Ascending aorta (tissue), 2 donors: ENCODE data around the gene CD300LD. TPM values are rescaled to one million over a fixed set of nuclear protein-coding genes. Genes with fewer than 3 reads are reported as not detected.
"Not testable (repeated sequence)": the region's sequence is repeated elsewhere in the genome, so short reads cannot be mapped to it uniquely, and the experiment has no call there.

Experiments used
- DNase-seq, 2 donors: peaks; one replicate each; pipeline ENCODE4 v3.0.0-alpha.2; 2019; ENCODE audit warnings: low spot score in 2 of 2
- H3K27ac ChIP-seq, 2 donors: fragments of 200-600 bp; sonication (generic); one replicate each; pipeline ENCODE4 v1.5.1; 2016 to 2017; ENCODE audit warnings: mild to moderate bottlenecking in 1 of 2
- H3K27me3 ChIP-seq: fragments of 200-600 bp; sonication (generic); one replicate; pipeline ENCODE4 v1.5.1; 2017
- H3K36me3 ChIP-seq, 2 donors: fragments of 200-600 bp; sonication (generic); one replicate each; pipeline ENCODE4 v1.5.1; 2016
- H3K4me1 ChIP-seq, 2 donors: fragments of 200-600 bp; sonication (generic); one replicate each; pipeline ENCODE4 v1.5.1; 2016 to 2017; ENCODE audit warnings: mild to moderate bottlenecking in 1 of 2
- H3K4me3 ChIP-seq, 2 donors: fragments of 200-600 bp; sonication (generic); one replicate each; pipeline ENCODE4 v1.5.1; 2016 to 2017; ENCODE audit warnings: mild to moderate bottlenecking in 1 of 2
- H3K9me3 ChIP-seq, 2 donors: fragments of 200-600 bp; sonication (generic); one replicate each; pipeline ENCODE4 v1.5.1; 2016
- intact Hi-C: fragments of 100-400 bp; cut with DNase I; formaldehyde crosslinking; loops from one replicate; pipeline ENCODE4 v1.15.1; 2023
- total RNA-seq: library from RNA; depleted of rRNA; stranded (reverse); fragments of >200 nt; gene quantifications from one replicate; pipeline ENCODE4 v1.1.0, GENCODE V29; 2016
- TF ChIP-seq, protein P1 (sequence below), 3 experiments: fragments of 200-600 bp in 2 of 3; fragments of 450-650 bp in 1 of 3; sonication (generic) in 2 of 3; IDR thresholded peaks; one replicate each; pipeline ENCODE4 v1.5.1; 2016 to 2019; ENCODE audit warnings: antibody characterized with exemption in 3 of 3, mild to moderate bottlenecking in 1 of 3, moderate library complexity in 1 of 3

The CD300LD gene
- not detected for total RNA-seq

DNA sequence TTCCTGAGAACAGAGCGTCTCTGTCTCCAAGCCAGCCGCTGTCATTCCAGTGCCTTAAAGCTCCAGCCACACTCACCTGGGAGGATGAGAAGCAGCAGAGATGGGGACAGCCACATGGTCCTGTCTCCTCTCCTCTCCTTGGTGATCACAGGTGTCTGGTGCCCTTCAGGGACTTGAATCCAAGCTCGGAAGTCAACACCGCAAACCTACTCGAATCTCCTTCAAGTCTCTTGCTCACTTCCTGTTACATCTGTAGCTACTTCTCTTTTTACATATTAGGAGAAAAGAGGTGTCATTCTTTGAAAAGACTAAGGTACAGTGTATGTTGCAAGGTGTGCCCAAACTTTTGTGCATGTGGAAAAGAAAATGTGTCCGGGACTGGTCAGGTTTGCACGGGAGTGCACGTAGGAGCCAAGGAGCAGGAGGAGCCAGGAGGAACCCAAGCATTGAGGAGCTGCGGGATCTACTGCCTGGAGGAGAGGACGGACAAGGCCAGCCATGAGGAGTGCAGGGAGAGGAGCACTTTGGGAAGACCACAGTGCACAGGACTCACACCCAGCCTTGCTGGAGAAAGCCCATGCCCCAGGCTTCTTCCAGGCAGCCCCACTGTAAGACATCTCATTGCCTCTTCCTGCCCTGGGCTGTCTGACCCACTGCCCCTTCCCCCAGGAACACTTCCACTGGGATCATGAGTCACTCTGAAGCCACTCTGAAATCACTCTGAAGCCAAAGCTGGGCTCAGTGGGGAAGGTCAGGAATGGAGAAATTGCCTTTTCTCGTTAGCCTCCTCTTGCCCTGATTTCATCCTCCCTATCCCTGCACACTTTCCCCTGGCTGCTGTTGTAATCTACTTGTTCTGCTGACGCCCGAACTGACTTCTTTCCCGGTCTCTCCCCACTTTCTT is at the start of gene CD300LD:
CD300LD (minus strand) TSS at position 197 of the 904 bp plus-strand sequence; CDS start at position 116, 81 bp downstream.
- H3K36me3 ChIP-seq, result no peaks in the 10 kb centered on the region
- H3K4me3 ChIP-seq, result no peak within 1 kb of the TSS
- no peaks in the 10 kb centered on the region for H3K27me3 ChIP-seq
- no peaks in the 10 kb centered on the region for H3K9me3 ChIP-seq
- intact Hi-C loops, result no loop called here
- no peak for DNase-seq
- TF ChIP-seq, protein P1, sequence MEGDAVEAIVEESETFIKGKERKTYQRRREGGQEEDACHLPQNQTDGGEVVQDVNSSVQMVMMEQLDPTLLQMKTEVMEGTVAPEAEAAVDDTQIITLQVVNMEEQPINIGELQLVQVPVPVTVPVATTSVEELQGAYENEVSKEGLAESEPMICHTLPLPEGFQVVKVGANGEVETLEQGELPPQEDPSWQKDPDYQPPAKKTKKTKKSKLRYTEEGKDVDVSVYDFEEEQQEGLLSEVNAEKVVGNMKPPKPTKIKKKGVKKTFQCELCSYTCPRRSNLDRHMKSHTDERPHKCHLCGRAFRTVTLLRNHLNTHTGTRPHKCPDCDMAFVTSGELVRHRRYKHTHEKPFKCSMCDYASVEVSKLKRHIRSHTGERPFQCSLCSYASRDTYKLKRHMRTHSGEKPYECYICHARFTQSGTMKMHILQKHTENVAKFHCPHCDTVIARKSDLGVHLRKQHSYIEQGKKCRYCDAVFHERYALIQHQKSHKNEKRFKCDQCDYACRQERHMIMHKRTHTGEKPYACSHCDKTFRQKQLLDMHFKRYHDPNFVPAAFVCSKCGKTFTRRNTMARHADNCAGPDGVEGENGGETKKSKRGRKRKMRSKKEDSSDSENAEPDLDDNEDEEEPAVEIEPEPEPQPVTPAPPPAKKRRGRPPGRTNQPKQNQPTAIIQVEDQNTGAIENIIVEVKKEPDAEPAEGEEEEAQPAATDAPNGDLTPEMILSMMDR (IDR thresholded peaks at IDR 0.05), result no peak
- no peak within 1 kb of the TSS for H3K27ac ChIP-seq
- no peaks in the 10 kb centered on the region for H3K4me1 ChIP-seq

DNA sequence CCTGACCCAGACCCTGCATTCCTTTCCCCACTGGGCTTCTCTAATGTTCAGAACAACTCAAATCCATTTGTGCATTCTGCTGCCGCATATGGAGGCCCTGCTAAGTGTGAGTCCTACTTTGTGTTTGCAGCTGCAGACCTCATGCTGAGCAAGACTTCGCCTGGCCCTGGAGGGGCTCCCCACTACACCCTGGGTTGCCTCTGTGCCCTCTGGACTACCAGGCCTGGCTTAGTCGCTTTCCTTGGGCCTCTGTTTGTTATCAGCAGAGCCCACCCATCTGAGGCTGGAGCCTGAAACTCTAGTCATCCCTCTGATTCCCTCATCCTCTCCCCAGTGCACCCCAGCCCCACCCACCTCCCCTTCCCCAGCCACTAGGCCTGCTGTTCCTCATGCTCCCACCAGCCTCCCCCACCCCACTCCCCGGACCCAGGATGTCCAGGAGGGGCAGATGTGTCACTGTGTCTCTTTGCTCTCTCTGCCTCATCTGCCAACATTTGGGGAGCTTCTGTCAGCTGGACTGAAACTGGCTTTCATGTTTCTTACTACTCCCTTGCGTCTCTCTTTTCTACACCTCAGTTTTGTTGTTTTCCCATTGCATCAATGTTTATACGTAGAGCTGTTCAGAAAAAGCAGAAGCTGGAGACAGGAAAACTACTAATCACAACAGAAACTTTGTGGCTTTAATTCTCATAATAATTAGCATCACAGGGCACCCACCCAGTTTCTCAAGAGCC is 49.3 kb upstream of the CD300LD start:
- Histone ChIP-seq H3K36me3 (no peaks in the 10 kb centered on the region), H3K27ac (no peak overlapping the region), H3K27me3 (no peaks in the 10 kb centered on the region), H3K4me1 (no peaks in the 10 kb centered on the region), H3K9me3 (no peaks in the 10 kb centered on the region), H3K4me3 (no peak overlapping the region)
- intact Hi-C loops, result no loop called here
- TF ChIP-seq, protein P1 (IDR thresholded peaks at IDR 0.05), result no peak
- no peak for DNase-seq

DNA sequence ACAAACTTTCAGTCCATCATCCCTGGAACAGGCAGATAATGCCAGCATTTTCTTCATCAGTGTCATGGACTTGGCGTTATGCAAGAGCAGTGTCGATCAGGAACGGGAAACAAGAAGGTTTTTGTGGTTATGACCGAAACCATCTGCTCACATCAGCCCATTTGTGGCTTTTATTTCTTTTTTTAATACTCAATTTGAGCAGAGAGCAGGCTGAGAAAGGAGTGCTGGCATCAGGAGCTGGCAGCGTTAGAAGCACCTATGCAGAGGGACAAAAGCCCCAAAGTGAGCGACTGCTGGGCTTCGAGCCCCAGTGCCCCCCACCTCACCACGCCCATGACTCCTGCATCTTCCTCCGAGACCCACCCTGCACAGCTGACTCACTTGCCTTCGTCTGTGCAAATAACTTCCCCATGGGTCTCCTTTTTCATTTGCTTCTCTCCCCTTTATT is 47.6 kb upstream of the CD300LD start:
- Histone ChIP-seq H3K36me3 (no peaks in the 10 kb centered on the region), H3K9me3 (no peaks in the 10 kb centered on the region), H3K4me3 (no peak overlapping the region), H3K27ac (no peak overlapping the region), H3K27me3 (no peaks in the 10 kb centered on the region), H3K4me1 (no peaks in the 10 kb centered on the region)
- intact Hi-C loops, result no loop called here
- DNase-seq, result no peak
- TF ChIP-seq, protein P1 (IDR thresholded peaks at IDR 0.05), result no peak

DNA sequence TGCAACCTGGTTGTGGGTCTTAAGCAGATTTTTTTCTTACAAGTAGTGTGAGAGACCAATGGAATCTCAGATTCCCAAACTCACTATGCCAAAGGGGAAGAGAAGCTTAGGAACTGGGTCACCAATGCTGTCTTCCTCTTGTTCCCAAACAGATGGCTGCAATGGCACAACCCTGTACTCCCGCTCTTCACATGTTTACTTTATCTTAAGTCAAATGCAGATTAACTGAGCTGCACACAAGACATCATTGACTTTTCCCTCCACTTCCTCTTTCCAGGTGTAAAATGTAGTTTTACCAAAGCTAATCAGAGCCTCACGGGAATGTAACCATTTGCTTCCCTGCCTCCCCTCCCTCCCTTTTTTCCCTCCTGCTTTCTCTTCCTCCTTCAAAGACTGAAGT is 45.8 kb upstream of the CD300LD start:
- TF ChIP-seq, protein P1 (IDR thresholded peaks at IDR 0.05), result no peak
- no peaks in the 10 kb centered on the region for H3K9me3 ChIP-seq
- no peak overlapping the region for H3K27ac ChIP-seq
- no peak for DNase-seq
- H3K27me3 ChIP-seq, result no peaks in the 10 kb centered on the region
- intact Hi-C loops, result no loop called here
- H3K4me3 ChIP-seq, result no peak overlapping the region
- no peaks in the 10 kb centered on the region for H3K4me1 ChIP-seq
- H3K36me3 ChIP-seq, result no peaks in the 10 kb centered on the region

DNA sequence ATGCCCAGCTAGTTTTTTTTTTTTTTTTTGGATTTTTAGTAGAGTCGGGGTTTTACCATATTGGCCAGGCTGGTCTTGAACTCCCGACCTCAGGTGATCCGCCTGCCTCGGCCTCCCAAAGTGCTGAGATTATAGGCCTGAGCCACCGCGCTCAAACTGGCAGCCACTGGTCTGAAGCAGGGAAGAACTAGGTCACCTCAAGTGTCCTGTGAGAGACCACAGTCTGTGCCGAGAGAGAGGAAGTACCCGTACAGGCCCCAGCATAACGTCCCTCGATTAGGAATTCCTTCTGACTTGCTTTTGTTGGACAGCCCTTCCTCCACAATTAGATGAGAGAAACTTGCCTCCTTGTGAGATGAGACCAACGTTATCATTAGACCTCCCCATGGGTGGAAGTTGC is 45.2 kb upstream of the CD300LD start:
- no peaks in the 10 kb centered on the region for H3K36me3 ChIP-seq
- TF ChIP-seq, protein P1 (IDR thresholded peaks at IDR 0.05), result no peak
- no peak for DNase-seq
- no peaks in the 10 kb centered on the region for H3K27me3 ChIP-seq
- no peaks in the 10 kb centered on the region for H3K9me3 ChIP-seq
- H3K4me3 ChIP-seq, result no peak overlapping the region
- intact Hi-C loops, result no loop called here
- H3K4me1 ChIP-seq, result no peaks in the 10 kb centered on the region
- no peak overlapping the region for H3K27ac ChIP-seq

DNA sequence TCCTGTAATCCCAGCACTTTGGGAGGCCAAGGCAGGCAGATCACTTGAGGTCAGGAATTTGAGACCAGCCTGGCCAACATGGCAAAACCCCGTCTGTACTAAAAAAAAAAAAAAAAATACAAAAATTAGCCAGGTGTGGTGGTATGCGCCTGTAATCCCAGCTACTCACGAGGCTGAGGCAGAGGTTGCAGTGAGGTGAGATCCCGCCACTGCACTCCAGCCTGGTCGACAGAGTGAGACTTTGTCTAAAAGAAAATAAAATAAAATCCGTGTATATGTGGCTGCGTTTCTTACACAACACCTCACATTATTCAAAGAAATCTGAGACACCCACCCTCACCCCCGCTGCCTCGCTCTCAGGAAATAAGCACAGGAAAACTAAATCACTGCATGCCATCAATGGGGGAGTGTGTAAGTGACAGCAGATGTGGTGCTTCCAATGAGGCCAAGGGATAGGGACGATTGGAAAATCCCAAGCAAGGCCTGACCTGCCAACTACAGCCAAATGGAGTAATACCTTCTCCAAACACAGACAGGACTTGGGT is 44.5 kb upstream of the CD300LD start:
- H3K27ac ChIP-seq, H3K4me1 ChIP-seq, H3K36me3 ChIP-seq, DNase-seq, H3K27me3 ChIP-seq, H3K4me3 ChIP-seq, H3K9me3 ChIP-seq, intact Hi-C loops: not testable (repeated sequence)
